ENCODE data around the gene CCDC171. TPM values are rescaled to one million over a fixed set of nuclear protein-coding genes. Genes with fewer than 3 reads are reported as not detected.

CCDC171 gene
- total and polyA plus RNA-seq, 11 donors: 0.30 to 3.4 (median 1.1) TPM

- TF ChIP-seq, protein P1, sequence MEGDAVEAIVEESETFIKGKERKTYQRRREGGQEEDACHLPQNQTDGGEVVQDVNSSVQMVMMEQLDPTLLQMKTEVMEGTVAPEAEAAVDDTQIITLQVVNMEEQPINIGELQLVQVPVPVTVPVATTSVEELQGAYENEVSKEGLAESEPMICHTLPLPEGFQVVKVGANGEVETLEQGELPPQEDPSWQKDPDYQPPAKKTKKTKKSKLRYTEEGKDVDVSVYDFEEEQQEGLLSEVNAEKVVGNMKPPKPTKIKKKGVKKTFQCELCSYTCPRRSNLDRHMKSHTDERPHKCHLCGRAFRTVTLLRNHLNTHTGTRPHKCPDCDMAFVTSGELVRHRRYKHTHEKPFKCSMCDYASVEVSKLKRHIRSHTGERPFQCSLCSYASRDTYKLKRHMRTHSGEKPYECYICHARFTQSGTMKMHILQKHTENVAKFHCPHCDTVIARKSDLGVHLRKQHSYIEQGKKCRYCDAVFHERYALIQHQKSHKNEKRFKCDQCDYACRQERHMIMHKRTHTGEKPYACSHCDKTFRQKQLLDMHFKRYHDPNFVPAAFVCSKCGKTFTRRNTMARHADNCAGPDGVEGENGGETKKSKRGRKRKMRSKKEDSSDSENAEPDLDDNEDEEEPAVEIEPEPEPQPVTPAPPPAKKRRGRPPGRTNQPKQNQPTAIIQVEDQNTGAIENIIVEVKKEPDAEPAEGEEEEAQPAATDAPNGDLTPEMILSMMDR (IDR thresholded peaks at IDR 0.05): no peak
- no peak for TF ChIP-seq POLR2A (IDR thresholded peaks at IDR 0.05)
- Histone ChIP-seq H3K27ac (no peak overlapping the region), H3K36me3 (no peaks in the 10 kb centered on the region), H3K27me3 (no peaks in the 10 kb centered on the region), H3K4me3 (no peak overlapping the region), H3K9me3 (no peaks in the 10 kb centered on the region), H3K4me1 (no peaks in the 10 kb centered on the region)
- intact Hi-C loops (cut with DNase I): no loop called here
- 82 to 86% (median 83%) methylated on average over 3 of the region's 3 CpGs for WGBS, 4 donors
- ATAC-seq: no peak
- DNase-seq: no peak
Observed at GRCh38 chr9:15961217-15961616, 408.4 kb downstream of the CCDC171 start.

DNA sequence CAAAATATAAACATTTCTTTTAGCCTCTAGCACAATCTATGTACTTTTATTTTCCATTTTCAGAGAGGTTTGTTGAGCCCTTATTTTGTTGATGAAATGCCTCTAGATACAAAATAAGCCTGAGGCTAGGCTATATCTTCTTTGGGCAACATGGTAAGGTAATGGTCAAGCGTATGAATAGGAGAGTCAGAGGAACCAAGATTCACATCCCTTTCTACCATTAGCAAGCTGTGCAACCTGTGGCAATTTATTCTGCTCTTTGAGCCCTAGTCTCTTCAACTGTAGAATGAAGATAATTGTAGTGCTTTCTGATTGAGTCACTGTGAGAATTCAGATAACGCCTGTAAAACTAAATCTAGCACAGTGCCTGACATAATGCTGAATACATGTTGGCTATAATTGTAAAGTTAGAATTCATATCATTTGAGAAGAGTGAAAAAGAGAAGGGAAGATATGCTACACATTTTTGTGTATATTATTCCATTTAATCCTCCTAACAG lies 412.5 kb downstream of the CCDC171 start:
- H3K4me1 ChIP-seq: no peaks in the 10 kb centered on the region
- intact Hi-C loops (cut with DNase I): no loop called here
- DNase-seq: no peak
- ATAC-seq: no peak
- WGBS, 4 donors: 89 to 93% (median 92%) methylated on average over 2 of the region's 2 CpGs
- H3K4me3 ChIP-seq: no peak overlapping the region
- no peak overlapping the region for H3K27ac ChIP-seq
- no peaks in the 10 kb centered on the region for H3K36me3 ChIP-seq
- no peaks in the 10 kb centered on the region for H3K27me3 ChIP-seq
- TF ChIP-seq, protein P1 (IDR thresholded peaks at IDR 0.05): no peak
- no peak for TF ChIP-seq POLR2A (IDR thresholded peaks at IDR 0.05)
- no peaks in the 10 kb centered on the region for H3K9me3 ChIP-seq

GRCh38 chr9:15966471-15966870 lies 413.6 kb downstream of the CCDC171 start:
- Histone ChIP-seq H3K4me1 (no peaks in the 10 kb centered on the region), H3K27me3 (no peaks in the 10 kb centered on the region), H3K27ac (no peak overlapping the region), H3K36me3 (no peaks in the 10 kb centered on the region), H3K4me3 (no peak overlapping the region), H3K9me3 (no peaks in the 10 kb centered on the region)
- TF ChIP-seq, protein P1 (IDR thresholded peaks at IDR 0.05): no peak
- TF ChIP-seq POLR2A (IDR thresholded peaks at IDR 0.05): no peak
- DNase-seq: no peak
- WGBS, 4 donors: 75 to 92% (median 83%) methylated on average over 1 of the region's 1 CpG
- intact Hi-C loops (cut with DNase I): no loop called here
- ATAC-seq: no peak

DNA sequence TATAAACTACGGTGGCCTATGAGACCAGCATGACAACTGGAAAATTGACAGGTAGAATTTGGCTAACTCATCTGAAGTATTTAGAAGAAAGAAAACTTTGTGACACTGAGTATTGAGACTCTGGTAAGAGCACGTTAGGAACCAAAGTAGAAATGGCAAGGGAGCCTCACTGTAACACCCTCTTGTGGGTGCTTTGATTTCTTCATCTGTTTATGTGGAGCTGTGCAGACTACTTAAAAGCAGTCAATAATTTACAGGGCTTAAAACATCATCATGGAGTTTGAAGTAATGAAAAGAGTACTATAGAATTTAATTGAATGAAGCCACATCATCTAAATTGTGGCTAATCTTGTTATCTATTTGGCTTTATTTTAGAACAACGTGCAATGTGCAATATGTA lies 414.2 kb downstream of the CCDC171 start:
- Histone ChIP-seq H3K4me1 (no peaks in the 10 kb centered on the region), H3K27ac (no peak overlapping the region), H3K36me3 (no peaks in the 10 kb centered on the region), H3K27me3 (no peaks in the 10 kb centered on the region), H3K9me3 (no peaks in the 10 kb centered on the region), H3K4me3 (no peak overlapping the region)
- 61 to 79% (median 72%) methylated on average over 3 of the region's 3 CpGs for WGBS, 4 donors
- TF ChIP-seq, protein P1 (IDR thresholded peaks at IDR 0.05): no peak
- no peak for TF ChIP-seq POLR2A (IDR thresholded peaks at IDR 0.05)
- no peak for ATAC-seq
- intact Hi-C loops (cut with DNase I): no loop called here
- no peak for DNase-seq
